Upper lobe of left lung (tissue), 6 donors: ENCODE data around the gene PRKAR1B. TPM values are rescaled to one million over a fixed set of nuclear protein-coding genes. Genes with fewer than 3 reads are reported as not detected.
"Not testable (repeated sequence)": the region's sequence is repeated elsewhere in the genome, so short reads cannot be mapped to it uniquely, and the experiment has no call there.

Experiments
- ATAC-seq, 2 donors: fragments of 200-7000 bp; cut with Tn5 transposase; one replicate each; pipeline ENCODE4 v1.9.1; 2022; ENCODE audit warnings: mild to moderate bottlenecking in 2 of 2, moderate library complexity in 2 of 2; ENCODE audit not compliant: low FRiP score in 2 of 2
- DNase-seq, 2 donors: peaks; one replicate each; pipeline ENCODE4 v3.0.0-alpha.2; 2019 to 2020
- H3K27ac ChIP-seq, 4 donors: fragments of 200-600 bp; sonication (generic); one replicate each; pipeline ENCODE4 v1.5.1; 2016 to 2019
- H3K27me3 ChIP-seq, 4 donors: fragments of 200-600 bp; sonication (generic); one replicate each; pipeline ENCODE4 v1.5.1; 2017 to 2019
- H3K36me3 ChIP-seq, 4 donors: fragments of 200-600 bp; sonication (generic); one replicate each; pipeline ENCODE4 v1.5.1; 2016 to 2019
- H3K4me1 ChIP-seq, 4 donors: fragments of 200-600 bp; sonication (generic); one replicate each; pipeline ENCODE4 v1.5.1; 2018 to 2019
- H3K4me3 ChIP-seq, 4 donors: fragments of 200-600 bp; sonication (generic); one replicate each; pipeline ENCODE4 v1.5.1; 2017 to 2019; ENCODE audit warnings: mild to moderate bottlenecking in 2 of 4, moderate library complexity in 1 of 4
- H3K9me3 ChIP-seq, 4 donors: fragments of 200-600 bp; sonication (generic); one replicate each; pipeline ENCODE4 v1.5.1; 2018 to 2019
- EP300 ChIP-seq, 4 donors: sonication (generic); formaldehyde crosslinking; IDR thresholded peaks; one replicate each; pipeline ENCODE4 v1.5.1; 2017; ENCODE audit warnings: antibody characterized with exemption in 4 of 4, control low read depth in 2 of 4
- POLR2A ChIP-seq, 4 donors: fragments of 450-650 bp; IDR thresholded peaks; one replicate each; pipeline ENCODE4 v1.5.1; 2016 to 2017; ENCODE audit warnings: antibody characterized with exemption in 4 of 4, mild to moderate bottlenecking in 2 of 4
- POLR2AphosphoS5 ChIP-seq, 2 donors: sonication (generic); formaldehyde crosslinking; IDR thresholded peaks; one replicate each; pipeline ENCODE4 v1.5.1; 2017; ENCODE audit warnings: antibody characterized with exemption in 2 of 2
- WGBS, 2 donors: methylation state at CpG; one replicate each; pipeline ENCODE4 v1.1.5; 2017 to 2018; 5-methylcytosine and 5-hydroxymethylcytosine counted together
- total RNA-seq, 6 donors: library from RNA; depleted of rRNA in 4 of 6; stranded (reverse); fragments of >200 nt in 4 of 6; gene quantifications; one replicate each; pipeline versions ENCODE4 v1.1.0 to v1.2.1, GENCODE V29; 2016 to 2021
- TF ChIP-seq, protein P1 (sequence below), 6 experiments: fragments of 450-650 bp in 4 of 6; fragments of 200-600 bp in 2 of 6; sonication (generic) in 2 of 6; IDR thresholded peaks; one replicate each; pipeline ENCODE4 v1.5.1; 2016 to 2019; ENCODE audit warnings: antibody characterized with exemption in 6 of 6
- donor health status: DM: no; HTN: no; CAD: no; lungs with moderate emphysema.
- donor health status: DM: no; HTN: yes; CAD: no; lungs with severe emphysema.

Gene PRKAR1B
- total RNA-seq, 6 donors from 2014 or later: 10.3 to 24.4 (median 20.9) TPM

DNA sequence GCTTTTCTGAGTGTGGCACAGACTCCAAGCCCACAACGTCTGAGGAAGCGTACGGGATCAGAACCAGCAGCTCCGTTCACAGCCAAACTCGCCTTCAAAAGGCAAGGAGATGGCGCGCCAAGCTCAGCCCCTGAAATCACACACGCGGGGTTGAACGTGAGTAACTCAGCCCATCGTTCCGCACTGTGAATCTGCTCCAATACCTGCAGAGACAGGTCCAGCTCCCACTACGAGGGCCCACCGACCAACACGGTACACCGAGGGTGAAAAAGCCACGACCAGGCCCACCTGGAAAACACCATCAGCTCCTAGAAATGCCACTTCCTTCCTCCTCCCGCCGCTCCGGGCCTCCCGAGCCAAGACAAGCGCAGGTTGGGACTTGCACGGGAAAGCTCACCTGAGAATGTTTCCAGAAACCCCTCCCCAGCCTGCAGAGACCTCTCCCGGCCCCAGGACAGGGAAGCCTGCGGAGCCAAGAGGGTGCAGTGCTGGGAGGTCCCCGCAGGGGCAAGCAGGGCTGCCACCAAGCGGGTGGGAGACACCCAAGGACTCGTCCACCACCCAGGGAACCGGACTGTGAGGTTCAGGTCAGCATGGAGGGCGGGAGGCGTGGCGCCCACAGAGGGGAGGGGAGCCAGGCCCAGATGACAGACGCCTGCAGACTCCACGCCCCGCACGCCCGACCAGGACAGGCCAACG lies 113.5 kb downstream of the PRKAR1B start:
- ATAC-seq (no peak), DNase-seq (no peak)
- WGBS, 2 donors: 84 to 87% methylated on average over 10 to 36 of the region's 38 CpGs
- Histone ChIP-seq H3K27me3 (no peaks in the 10 kb centered on the region), H3K27ac (no peak overlapping the region), H3K9me3 (no peaks in the 10 kb centered on the region), H3K36me3 (no peaks in the 10 kb centered on the region), H3K4me1 (peaks cover 35 to 36% (median 36%) of the 10 kb centered on the region in 4 donors), H3K4me3 (no peak overlapping the region)
- no peak for TF ChIP-seq POLR2AphosphoS5 (IDR thresholded peaks at IDR 0.05)
- no peak for TF ChIP-seq POLR2A (IDR thresholded peaks at IDR 0.05)
- TF ChIP-seq, protein P1, sequence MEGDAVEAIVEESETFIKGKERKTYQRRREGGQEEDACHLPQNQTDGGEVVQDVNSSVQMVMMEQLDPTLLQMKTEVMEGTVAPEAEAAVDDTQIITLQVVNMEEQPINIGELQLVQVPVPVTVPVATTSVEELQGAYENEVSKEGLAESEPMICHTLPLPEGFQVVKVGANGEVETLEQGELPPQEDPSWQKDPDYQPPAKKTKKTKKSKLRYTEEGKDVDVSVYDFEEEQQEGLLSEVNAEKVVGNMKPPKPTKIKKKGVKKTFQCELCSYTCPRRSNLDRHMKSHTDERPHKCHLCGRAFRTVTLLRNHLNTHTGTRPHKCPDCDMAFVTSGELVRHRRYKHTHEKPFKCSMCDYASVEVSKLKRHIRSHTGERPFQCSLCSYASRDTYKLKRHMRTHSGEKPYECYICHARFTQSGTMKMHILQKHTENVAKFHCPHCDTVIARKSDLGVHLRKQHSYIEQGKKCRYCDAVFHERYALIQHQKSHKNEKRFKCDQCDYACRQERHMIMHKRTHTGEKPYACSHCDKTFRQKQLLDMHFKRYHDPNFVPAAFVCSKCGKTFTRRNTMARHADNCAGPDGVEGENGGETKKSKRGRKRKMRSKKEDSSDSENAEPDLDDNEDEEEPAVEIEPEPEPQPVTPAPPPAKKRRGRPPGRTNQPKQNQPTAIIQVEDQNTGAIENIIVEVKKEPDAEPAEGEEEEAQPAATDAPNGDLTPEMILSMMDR (IDR thresholded peaks at IDR 0.05): no peak
- no peak for TF ChIP-seq EP300 (IDR thresholded peaks at IDR 0.05)

- not testable (repeated sequence) for H3K27me3 ChIP-seq, H3K36me3 ChIP-seq, DNase-seq, H3K4me3 ChIP-seq, H3K9me3 ChIP-seq, ATAC-seq
- H3K4me1 ChIP-seq: peaks cover 21 to 32% (median 28%) of the 10 kb centered on the region in 4 donors
- peak overlapping the region; percentile 71 to 92 (median 87) for H3K27ac ChIP-seq
- WGBS, 2 donors: 80 to 96% methylated on average over 7 of the region's 7 CpGs
These were observed 115.2 kb downstream of the PRKAR1B start for GRCh38 chr7:611837-612236.

GRCh38 chr7:611281-611810 lies 115.7 kb downstream of the PRKAR1B start:
- ATAC-seq (no peak), DNase-seq (no peak)
- Histone ChIP-seq H3K36me3 (no peaks in the 10 kb centered on the region), H3K4me3 (no peak overlapping the region), H3K4me1 (peaks cover 21 to 32% (median 28%) of the 10 kb centered on the region in 4 donors), H3K9me3 (no peaks in the 10 kb centered on the region), H3K27ac (peak overlapping the region; percentile 71 to 92 (median 87)), H3K27me3 (no peaks in the 10 kb centered on the region)
- TF ChIP-seq, protein P1 (IDR thresholded peaks at IDR 0.05): no peak
- no peak for TF ChIP-seq POLR2AphosphoS5 (IDR thresholded peaks at IDR 0.05)
- no peak for TF ChIP-seq POLR2A (IDR thresholded peaks at IDR 0.05)
- no peak for TF ChIP-seq EP300 (IDR thresholded peaks at IDR 0.05)
- WGBS, 2 donors: 70 to 71% methylated on average over 11 to 14 of the region's 14 CpGs

DNA sequence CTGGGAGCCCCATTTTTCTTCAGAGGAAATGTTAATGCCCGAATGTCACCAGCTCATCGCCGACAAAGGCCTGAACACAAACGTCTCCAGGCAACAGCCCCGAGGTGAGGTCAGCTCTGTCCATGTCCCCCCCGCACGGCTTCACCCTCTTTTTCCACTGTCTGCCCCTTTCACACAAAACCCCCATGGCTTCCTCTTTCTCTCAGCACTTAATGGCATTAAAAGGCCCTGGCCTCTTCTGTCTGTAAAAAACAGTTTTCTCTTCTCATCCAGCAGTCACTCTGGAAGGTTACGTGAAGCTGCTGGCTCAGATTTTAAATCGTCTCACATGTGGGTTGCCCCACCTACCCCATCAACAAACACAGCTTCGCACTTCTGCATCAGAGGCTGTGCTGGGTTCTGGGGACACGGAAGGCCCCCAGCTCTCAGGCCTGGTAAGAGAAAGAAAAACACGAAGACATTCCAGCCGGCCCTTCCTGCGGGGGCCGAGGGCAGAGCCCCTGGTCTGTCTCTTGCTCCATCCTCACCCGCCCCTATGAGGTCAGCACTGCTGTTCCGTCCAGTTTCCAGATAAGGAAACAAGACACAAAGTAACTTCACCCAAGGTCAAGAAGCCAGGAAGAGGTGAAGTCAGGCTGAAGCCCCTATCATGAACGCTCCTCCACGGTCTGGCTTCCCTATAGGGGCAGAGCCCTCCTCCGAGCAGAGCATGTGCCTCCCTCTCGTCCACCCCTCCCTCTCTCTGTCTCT lies 116.4 kb downstream of the PRKAR1B start:
- Histone ChIP-seq H3K4me3 (no peak overlapping the region), H3K36me3 (no peaks in the 10 kb centered on the region), H3K4me1 (peaks cover 24 to 36% (median 28%) of the 10 kb centered on the region in 4 donors), H3K9me3 (no peaks in the 10 kb centered on the region), H3K27ac (peak overlapping the region; percentile 71 to 92 (median 87)), H3K27me3 (no peaks in the 10 kb centered on the region)
- 49 to 58% methylated on average over 15 to 20 of the region's 21 CpGs for WGBS, 2 donors
- TF ChIP-seq, protein P1 (IDR thresholded peaks at IDR 0.05): no peak
- TF ChIP-seq EP300 (IDR thresholded peaks at IDR 0.05) (peak in 3 of 4 donors; percentile 70 to 93 (median 81)), POLR2AphosphoS5 (IDR thresholded peaks at IDR 0.05) (peak; percentile 64 to 72), POLR2A (IDR thresholded peaks at IDR 0.05) (no peak)
- ATAC-seq (peak; percentile 70 to 91), DNase-seq (no peak)

DNA sequence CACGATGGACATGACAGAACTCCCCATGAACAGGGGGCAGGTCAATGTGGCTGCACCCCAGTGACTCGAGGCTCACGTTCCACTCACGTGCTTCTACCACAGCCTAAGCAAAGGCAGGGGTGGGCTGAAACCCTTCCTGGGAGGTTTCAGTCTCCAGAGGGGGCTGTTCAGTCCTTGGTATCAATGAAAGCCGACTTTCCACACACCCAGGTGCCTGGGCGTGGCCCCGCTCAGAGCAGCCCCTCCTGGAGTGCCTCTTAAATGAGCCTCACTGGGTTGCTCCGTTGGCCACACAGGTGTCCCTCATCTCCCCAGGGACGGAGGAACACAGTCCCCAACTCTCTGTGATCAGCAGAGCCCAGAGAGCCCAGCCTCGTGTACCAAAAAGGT lies 116.9 kb downstream of the PRKAR1B start:
- Histone ChIP-seq H3K4me3 (no peak overlapping the region), H3K27me3 (no peaks in the 10 kb centered on the region), H3K27ac (peak overlapping the region; percentile 71 to 92 (median 87)), H3K4me1 (peaks cover 28 to 40% (median 31%) of the 10 kb centered on the region in 4 donors), H3K36me3 (no peaks in the 10 kb centered on the region), H3K9me3 (no peaks in the 10 kb centered on the region)
- no peak for TF ChIP-seq POLR2AphosphoS5 (IDR thresholded peaks at IDR 0.05)
- TF ChIP-seq EP300 (IDR thresholded peaks at IDR 0.05): no peak
- no peak for TF ChIP-seq POLR2A (IDR thresholded peaks at IDR 0.05)
- TF ChIP-seq, protein P1 (IDR thresholded peaks at IDR 0.05): no peak
- DNase-seq (no peak), ATAC-seq (no peak)
- 52 to 83% methylated on average over 4 to 10 of the region's 10 CpGs for WGBS, 2 donors
